AG04449 (cell line): ENCODE data around the gene CEACAM1.

ENCODE experiments used
- CTCF ChIA-PET: fragments of 350-600 bp; formaldehyde crosslinking; extraction: SDS; loops from one replicate; lab custom pipeline; 2021; ENCODE audit warnings: antibody characterized with exemption; lab: Yijun Ruan, JAX
- POLR2A ChIA-PET: fragments of 400-600, 350-600 bp; formaldehyde crosslinking; extraction: SDS; loops from one replicate; lab custom pipeline; 2020; ENCODE audit warnings: antibody characterized with exemption, inconsistent platforms; lab: Yijun Ruan, JAX
- DNase-seq: peaks from one replicate; pipeline ENCODE4 v3.0.0-alpha.2; 2010; ENCODE audit warnings: low read depth, low spot score
- H3K4me3 ChIP-seq: 2 replicates; pipeline ENCODE4 v1.5.1; 2011; ENCODE audit warnings: low read depth, mild to moderate bottlenecking, control low read depth, low read length
- CTCF ChIP-seq: IDR thresholded peaks from one replicate; pipeline ENCODE4 v1.5.1; 2011; ENCODE audit warnings: mild to moderate bottlenecking, moderate library complexity, low read length, control low read depth, inconsistent platforms; ENCODE audit not compliant: insufficient read depth; ENCODE audit errors: missing control alignments

CEACAM1 gene

GRCh38 chr19:42469311-42470235 lies 58.7 kb downstream of the CEACAM1 start:
- POLR2A ChIA-PET: no interaction called here

GRCh38 chr19:42468273-42468796 lies 59.9 kb downstream of the CEACAM1 start:
- ChIA-PET POLR2A (no interaction called here), CTCF (interaction anchor here (1.2 kb wide), 1 partner anchor 30 kb away, joined by 4 read pairs; no protein-coding TSS in a partner anchor)
- DNase-seq: peak; percentile 70
- H3K4me3 ChIP-seq: no peak overlapping the region
- no peak for TF ChIP-seq CTCF

More at GRCh38 chr19:42469311-42470235, 58.7 kb downstream of the CEACAM1 start:
- no peak for DNase-seq
- H3K4me3 ChIP-seq: no peak overlapping the region
- CTCF ChIA-PET: interaction anchor here (0.8 to 3.5 kb wide), 3 partner anchors 19 to 59 kb away, joined by 5 to 17 read pairs (median 5); partner anchors contain the start of genes CEACAM1 and CXCL17
- no peak for TF ChIP-seq CTCF

GRCh38 chr19:42467183-42467760 lies 61.0 kb downstream of the CEACAM1 start:
- no peak for TF ChIP-seq CTCF
- DNase-seq: no peak
- POLR2A ChIA-PET: no interaction called here
- H3K4me3 ChIP-seq: no peak overlapping the region
- CTCF ChIA-PET: interaction anchor here (0.6 to 2.3 kb wide), 11 partner anchors 8 to 217 kb away, joined by 3 to 22 read pairs (median 4); partner anchors contain the start of gene CEACAM1

GRCh38 chr19:42466521-42467182 lies 61.6 kb downstream of the CEACAM1 start:
- POLR2A ChIA-PET: interaction anchor here (0.5 kb wide), 1 partner anchor 11 kb away, joined by 3 read pairs; no protein-coding TSS in a partner anchor
- CTCF ChIA-PET: interaction anchor here (1.1 to 2.3 kb wide), 9 partner anchors 8 to 217 kb away, joined by 3 to 22 read pairs (median 4); partner anchors contain the start of gene CEACAM1
- no peak for DNase-seq
- H3K4me3 ChIP-seq: no peak overlapping the region
- no peak for TF ChIP-seq CTCF

- ChIA-PET CTCF (interaction anchor here (1.1 to 2.3 kb wide), 8 partner anchors 9 to 96 kb away, joined by 3 to 22 read pairs (median 4); partner anchors contain the start of gene CEACAM1), POLR2A (no interaction called here)
- no peak overlapping the region for H3K4me3 ChIP-seq
- no peak for DNase-seq
- no peak for TF ChIP-seq CTCF
Measured at GRCh38 chr19:42465827-42466280, 62.4 kb downstream of the CEACAM1 start.
